ENCODE results near the gene PHACTR2.
"Not testable (repeated sequence)": the region's sequence is repeated elsewhere in the genome, so short reads cannot be mapped to it uniquely, and the experiment has no call there.

PHACTR2 gene

DNA sequence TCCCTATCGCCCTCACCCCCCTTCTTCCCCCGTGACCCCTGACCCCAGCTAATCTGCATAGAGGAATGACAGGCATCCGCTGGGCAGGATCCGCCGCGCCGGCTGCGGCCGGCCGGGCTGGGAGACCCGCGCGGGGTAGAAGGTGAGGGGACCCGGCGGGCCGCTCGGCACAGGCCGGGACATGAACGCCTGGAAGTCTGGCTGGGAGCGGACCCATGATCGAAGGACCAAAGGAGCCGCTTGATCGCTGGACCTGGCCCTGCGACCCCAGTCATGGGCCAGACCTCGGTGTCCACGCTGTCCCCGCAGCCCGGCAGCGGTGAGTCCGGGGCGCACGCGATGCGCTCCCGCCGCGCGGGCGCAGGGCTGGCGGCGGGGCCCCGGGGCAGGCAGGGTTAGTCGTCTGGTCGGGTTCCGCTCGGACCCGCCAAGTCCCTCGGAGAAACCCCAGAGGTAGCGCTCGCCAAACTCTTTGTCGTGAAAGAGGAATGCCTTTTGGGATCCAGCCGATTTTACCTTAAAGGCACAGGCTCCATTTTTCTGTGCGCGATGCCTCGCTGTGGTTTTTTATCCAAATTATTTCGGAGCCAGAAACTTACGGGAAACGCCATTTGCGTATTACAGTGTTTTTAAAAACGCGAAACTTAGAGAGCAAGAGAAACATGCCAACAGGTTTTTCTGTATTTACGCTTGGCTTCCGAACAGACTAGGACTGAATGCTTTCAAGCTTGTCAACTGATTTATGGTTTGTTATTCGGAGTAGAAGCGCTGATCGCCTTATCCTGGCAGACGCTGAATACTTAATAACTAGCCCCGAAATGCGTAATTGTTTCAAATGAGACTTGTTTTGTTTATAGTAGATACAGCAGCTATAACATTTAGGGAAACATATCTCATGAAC is at the start of gene PHACTR2:
Gene PHACTR2, plus strand, starts transcription at position 75 of the 901 bp plus-strand sequence. Its CDS starts 199 bp downstream, at position 274.
- peak; percentile 12 to 50 (median 29) for DNase-seq (ENCODE audit: low read depth in 3 of 3)

- DNase-seq (ENCODE audit: low read depth in 3 of 3), result no peak
Measured at GRCh38 chr6:143629104-143630080, 48.4 kb upstream of the PHACTR2 start.

DNA sequence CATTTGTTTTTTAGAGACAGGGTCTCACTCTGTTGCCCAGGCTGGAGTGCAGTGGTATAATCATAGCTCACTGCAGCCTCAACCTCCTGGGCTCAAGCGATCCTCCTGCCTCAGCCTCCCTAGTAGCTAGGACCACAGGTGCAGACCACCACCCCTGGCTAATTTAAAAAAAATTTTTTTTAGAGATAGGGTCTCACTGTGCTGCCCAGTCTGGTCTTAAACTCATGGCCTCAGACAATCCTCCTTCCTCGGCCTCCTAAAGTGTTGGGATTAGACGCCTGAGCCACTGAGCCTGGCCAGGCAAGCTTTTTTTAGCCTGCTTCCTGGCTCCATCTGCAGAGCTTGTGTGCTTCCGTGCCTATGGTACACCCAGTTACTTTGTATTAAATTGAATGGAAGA is 46.6 kb upstream of the PHACTR2 start:
- not testable (repeated sequence) for DNase-seq (ENCODE audit: low read depth in 3 of 3)

- DNase-seq (ENCODE audit: low read depth in 3 of 3), result no peak
Measured at GRCh38 chr6:143632894-143633293, 44.9 kb upstream of the PHACTR2 start.

DNA sequence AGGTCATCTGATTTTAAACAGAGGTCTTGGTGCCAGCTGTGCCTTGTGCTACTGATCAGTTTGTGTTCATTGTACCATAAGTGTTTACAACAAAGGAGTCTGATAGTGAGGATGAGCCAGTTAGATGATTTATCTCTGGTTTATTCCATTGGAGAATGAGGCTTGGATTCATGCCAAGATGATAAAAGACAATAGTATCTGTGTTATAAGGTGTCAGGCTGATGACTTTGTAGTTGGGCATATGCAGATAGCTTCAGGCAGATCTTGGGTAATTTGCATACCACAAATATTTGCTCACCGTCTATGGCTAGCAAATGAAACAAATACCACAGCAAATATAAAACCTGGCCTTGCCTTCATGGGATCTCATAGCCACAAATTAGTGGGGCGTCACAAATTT is 43.3 kb upstream of the PHACTR2 start:
- no peak for DNase-seq (ENCODE audit: low read depth in 3 of 3)

GRCh38 chr6:143637691-143638090 is 40.1 kb upstream of the PHACTR2 start:
- DNase-seq (ENCODE audit: low read depth in 3 of 3), result no peak

- no peak for DNase-seq (ENCODE audit: low read depth in 3 of 3)
Measured at GRCh38 chr6:143642403-143642802, 35.4 kb upstream of the PHACTR2 start.

DNA sequence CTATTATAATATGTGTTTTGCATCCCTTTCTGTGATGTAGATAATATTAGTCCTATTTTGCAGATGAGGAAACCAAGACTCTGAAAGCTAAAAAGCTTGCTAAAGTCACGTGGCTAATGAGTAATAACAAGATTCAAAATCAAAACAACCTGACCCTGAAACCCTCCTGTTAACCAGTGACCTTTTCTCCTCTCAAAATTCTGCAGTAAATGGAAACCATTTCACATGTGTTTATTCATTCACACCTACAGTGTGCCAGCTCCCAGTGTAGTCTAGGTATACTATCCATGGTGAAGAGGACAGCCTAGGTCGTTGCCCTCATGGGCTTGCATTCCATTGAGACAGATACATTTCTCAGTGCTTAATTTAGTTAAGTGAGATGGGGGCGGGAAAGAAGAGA is 30.6 kb upstream of the PHACTR2 start:
- no peak for DNase-seq (ENCODE audit: low read depth in 3 of 3)

GRCh38 chr6:143647732-143648131 is 30.0 kb upstream of the PHACTR2 start:
- no peak for DNase-seq (ENCODE audit: low read depth in 3 of 3)

- not testable (repeated sequence) for DNase-seq (ENCODE audit: low read depth in 3 of 3)
Measured at GRCh38 chr6:143649319-143649718, 28.4 kb upstream of the PHACTR2 start.

- DNase-seq (ENCODE audit: low read depth in 3 of 3), result not testable (repeated sequence)
Measured at GRCh38 chr6:143651328-143651727, 26.4 kb upstream of the PHACTR2 start.

- no peak for DNase-seq (ENCODE audit: low read depth in 3 of 3)
Measured at GRCh38 chr6:143652841-143653331, 24.9 kb upstream of the PHACTR2 start.

DNA sequence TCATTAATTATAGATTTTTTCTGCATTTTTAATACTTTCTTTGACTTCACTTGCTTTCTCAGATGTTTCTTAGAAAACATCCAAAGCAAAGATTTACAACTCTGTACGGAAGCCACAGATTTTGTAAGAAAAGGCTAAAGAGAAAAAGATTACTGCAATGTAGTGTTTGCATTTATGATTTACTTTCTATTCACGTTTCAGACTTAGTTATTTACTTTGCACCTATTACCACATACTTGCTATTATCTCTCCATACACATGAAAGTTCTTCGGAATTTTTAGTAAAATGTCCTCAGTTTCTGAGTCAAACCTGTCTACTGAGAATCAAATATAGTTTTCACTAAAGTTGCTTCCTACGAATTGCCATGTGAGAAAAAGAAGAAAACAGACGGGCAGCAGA is 22.2 kb upstream of the PHACTR2 start:
- DNase-seq (ENCODE audit: low read depth in 3 of 3), result no peak

DNA sequence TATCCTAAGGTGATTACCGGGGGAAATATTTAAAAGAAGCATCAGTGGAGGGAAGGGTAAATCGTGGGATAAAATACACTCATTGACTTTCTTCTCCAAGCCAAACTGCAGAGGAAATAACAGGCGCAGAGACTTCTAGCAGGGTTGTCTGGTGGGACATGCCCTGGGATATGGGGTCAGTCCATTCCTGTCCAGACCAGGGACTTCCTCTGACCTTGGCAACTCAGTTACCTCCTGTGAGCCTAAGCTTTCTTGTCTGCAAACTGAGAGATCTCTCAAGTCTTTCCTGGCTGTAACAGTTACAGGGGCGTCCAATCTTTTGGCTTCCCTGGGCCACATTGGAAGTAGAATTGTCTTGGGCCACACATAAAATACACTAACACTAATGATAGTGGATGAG is 21.7 kb upstream of the PHACTR2 start:
- no peak for DNase-seq (ENCODE audit: low read depth in 3 of 3)

- no peak for DNase-seq (ENCODE audit: low read depth in 3 of 3)
Measured at GRCh38 chr6:143657809-143658208, 20.0 kb upstream of the PHACTR2 start.

DNA sequence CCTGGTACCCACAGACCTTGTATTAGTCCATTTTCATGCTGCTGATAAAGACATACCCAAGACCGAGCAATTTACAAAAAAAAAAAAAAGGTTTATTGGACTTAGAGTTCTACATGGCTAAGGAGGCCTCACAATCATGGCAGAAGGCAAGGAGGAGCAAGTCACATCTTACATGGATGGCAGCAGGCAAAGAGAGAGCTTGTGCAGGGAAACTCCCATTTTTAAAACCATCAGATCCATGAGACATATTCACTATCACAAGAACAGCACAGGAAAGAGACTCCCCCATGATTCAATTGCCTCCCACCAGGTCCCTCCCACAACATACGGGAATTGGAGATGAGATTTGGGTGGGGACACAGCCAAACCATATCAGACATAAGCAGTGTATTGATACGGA is 17.6 kb upstream of the PHACTR2 start:
- not testable (repeated sequence) for DNase-seq (ENCODE audit: low read depth in 3 of 3)

- DNase-seq (ENCODE audit: low read depth in 3 of 3), result no peak
Measured at GRCh38 chr6:143664171-143664570, 13.6 kb upstream of the PHACTR2 start.

DNA sequence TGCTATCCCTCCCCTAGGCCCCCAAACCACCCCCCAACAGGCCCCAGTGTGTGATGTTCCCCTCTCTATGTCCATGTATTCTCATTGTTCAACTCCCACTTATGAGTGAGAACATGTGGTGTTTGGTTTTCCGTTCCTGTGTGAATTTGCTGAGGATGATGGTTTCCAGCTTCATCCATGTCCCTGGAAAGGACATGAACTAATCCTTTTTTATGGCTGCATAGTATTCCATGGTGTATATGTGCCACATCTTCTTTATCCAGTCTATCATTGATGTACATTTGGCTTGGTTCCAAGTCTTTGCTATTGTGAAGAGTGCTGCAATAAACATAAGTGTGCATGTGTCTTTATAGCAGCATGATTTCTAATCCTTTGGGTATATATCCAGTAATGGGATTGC is 11.8 kb upstream of the PHACTR2 start:
- DNase-seq (ENCODE audit: low read depth in 3 of 3), result not testable (repeated sequence)

DNA sequence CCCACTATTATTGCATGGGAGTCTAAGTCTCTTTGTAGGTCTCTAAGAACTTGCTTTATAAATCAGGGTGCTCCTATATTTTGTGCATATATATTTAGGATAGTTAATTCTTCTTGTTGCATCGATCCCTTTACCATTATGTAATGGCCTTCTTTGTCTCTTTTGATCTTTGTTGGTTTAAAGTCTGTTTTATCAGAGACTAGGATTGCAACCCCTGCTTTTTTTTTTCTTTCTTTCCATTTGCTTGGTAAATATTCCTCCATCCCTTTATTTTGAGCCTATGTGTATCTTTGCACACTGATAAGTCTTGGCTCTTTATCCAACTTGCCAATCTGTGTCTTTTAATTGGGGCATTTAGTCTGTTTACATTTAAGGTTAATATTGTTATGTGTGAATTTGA is 8.3 kb upstream of the PHACTR2 start:
- DNase-seq (ENCODE audit: low read depth in 3 of 3), result not testable (repeated sequence)

GRCh38 chr6:143673669-143674068 is 4.1 kb upstream of the PHACTR2 start:
- no peak for DNase-seq (ENCODE audit: low read depth in 3 of 3)

- DNase-seq (ENCODE audit: low read depth in 3 of 3), result no peak
Measured at GRCh38 chr6:143674483-143675381, 3.0 kb upstream of the PHACTR2 start.
